Progenitor cell of endocrine pancreas (in vitro differentiated cells): Measurements from ENCODE around the gene GRXCR2. TPM values are rescaled to one million over a fixed set of nuclear protein-coding genes. Genes with fewer than 3 reads are reported as not detected.

Source experiments
- DNase-seq: peaks from one replicate; pipeline ENCODE4 v3.0.0; 2021; ENCODE audit warnings: low spot score; ENCODE audit not compliant: unreplicated experiment
- H3K27ac Mint-ChIP-seq: 2 replicates; pipeline ENCODE4 v1.8.0; 2021; ENCODE audit warnings: mild to moderate bottlenecking, moderate library complexity, mixed read lengths
- H3K27me3 Mint-ChIP-seq: 2 replicates; pipeline ENCODE4 v1.8.0; 2021; ENCODE audit warnings: mixed read lengths
- H3K36me3 Mint-ChIP-seq: 2 replicates; pipeline ENCODE4 v1.8.0; 2022; ENCODE audit warnings: mixed read lengths; ENCODE audit not compliant: insufficient read depth
- H3K4me1 Mint-ChIP-seq: 2 replicates; pipeline ENCODE4 v1.8.0; 2021; ENCODE audit warnings: low read depth, mixed read lengths
- H3K4me3 Mint-ChIP-seq: 2 replicates; pipeline ENCODE4 v1.8.0; 2021; ENCODE audit warnings: low read depth, mild to moderate bottlenecking, moderate library complexity, mixed read lengths
- H3K9me3 Mint-ChIP-seq: 2 replicates; pipeline ENCODE4 v1.8.0; 2021; ENCODE audit warnings: low read depth, mixed read lengths
- long read RNA-seq: library from polyadenylated mRNA; unstranded; transcript quantifications from one replicate; pipeline ENCODE4 v2.0.0, GENCODE V29; 2020
- total RNA-seq: library from RNA; stranded (reverse); gene quantifications from 2 replicates; pipeline ENCODE4 v1.2.1, GENCODE V29; 2021
- TF ChIP-seq, protein P1 (sequence below): fragments of 200-600 bp; sonication (generic); IDR thresholded peaks from one replicate; pipeline ENCODE4 v1.5.0; 2021; ENCODE audit warnings: antibody characterized with exemption, mild to moderate bottlenecking; ENCODE audit not compliant: unreplicated experiment

GRXCR2 gene, protein sequence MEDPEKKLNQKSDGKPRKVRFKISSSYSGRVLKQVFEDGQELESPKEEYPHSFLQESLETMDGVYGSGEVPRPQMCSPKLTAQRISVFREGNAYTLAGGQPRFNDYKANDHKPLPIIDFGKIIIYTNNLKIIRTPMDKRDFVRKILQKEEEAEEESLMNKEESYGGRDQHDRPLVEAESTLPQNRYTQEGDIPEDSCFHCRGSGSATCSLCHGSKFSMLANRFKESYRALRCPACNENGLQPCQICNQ
- total RNA-seq: not detected in 2 replicates
- long read RNA-seq: 0 reads

DNA sequence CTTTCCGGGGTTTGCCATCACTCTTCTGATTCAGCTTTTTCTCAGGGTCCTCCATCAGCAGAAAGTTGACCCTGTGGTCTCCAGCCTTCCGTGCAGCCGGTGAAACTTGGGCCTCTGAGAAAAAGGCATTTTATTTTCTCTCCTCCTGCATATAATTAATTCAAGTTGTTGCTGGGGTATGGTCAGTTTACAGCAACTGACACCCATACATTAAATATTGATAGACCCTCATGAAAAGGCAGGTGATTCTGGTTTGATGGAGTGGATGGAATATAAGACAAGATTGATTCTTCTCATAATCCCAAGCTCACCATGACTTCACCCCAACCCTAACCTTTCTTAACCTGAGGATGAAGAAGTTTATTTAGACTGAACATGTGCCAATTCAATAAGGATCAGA lies at the start of gene GRXCR2:
Gene GRXCR2 (minus strand): TSS at position 101 of the 400 bp plus-strand sequence. CDS start 46 bp downstream, at position 55.
- Mint-ChIP-seq H3K4me3 (no peak within 1 kb of the TSS), H3K9me3 (no peaks in the 10 kb centered on the region), H3K27ac (no peak within 1 kb of the TSS), H3K27me3 (peaks cover 10% of the 10 kb centered on the region), H3K36me3 (no peaks in the 10 kb centered on the region), H3K4me1 (no peaks in the 10 kb centered on the region)
- TF ChIP-seq, protein P1, sequence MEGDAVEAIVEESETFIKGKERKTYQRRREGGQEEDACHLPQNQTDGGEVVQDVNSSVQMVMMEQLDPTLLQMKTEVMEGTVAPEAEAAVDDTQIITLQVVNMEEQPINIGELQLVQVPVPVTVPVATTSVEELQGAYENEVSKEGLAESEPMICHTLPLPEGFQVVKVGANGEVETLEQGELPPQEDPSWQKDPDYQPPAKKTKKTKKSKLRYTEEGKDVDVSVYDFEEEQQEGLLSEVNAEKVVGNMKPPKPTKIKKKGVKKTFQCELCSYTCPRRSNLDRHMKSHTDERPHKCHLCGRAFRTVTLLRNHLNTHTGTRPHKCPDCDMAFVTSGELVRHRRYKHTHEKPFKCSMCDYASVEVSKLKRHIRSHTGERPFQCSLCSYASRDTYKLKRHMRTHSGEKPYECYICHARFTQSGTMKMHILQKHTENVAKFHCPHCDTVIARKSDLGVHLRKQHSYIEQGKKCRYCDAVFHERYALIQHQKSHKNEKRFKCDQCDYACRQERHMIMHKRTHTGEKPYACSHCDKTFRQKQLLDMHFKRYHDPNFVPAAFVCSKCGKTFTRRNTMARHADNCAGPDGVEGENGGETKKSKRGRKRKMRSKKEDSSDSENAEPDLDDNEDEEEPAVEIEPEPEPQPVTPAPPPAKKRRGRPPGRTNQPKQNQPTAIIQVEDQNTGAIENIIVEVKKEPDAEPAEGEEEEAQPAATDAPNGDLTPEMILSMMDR: no peak
- DNase-seq: no peak

DNA sequence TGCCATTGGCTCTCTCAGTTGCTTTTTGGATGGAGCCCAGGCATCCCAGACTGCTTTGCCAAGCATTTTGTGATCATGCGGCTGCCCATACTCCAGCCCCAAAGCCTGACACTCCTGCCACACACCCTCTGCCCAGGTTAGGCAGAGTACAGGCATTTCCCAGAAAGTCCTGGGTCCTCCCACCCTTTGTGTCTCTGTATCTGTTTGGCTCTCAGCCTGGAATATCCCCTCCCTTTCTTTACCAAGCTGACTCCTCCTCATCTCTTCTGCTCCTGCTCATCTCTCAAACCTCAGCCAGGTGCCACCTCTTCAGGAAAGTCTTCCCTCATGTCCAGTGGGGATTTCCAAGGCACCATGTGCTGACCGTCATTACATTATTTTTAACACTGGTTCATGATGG lies 49.2 kb upstream of the GRXCR2 start:
- Mint-ChIP-seq H3K4me1 (peaks cover 13% of the 10 kb centered on the region), H3K9me3 (no peaks in the 10 kb centered on the region), H3K4me3 (no peak overlapping the region), H3K27ac (no peak overlapping the region), H3K36me3 (no peaks in the 10 kb centered on the region), H3K27me3 (peaks cover 6% of the 10 kb centered on the region)
- DNase-seq: no peak
- TF ChIP-seq, protein P1: no peak

GRCh38 chr5:145921211-145921610 lies 48.4 kb upstream of the GRXCR2 start:
- Mint-ChIP-seq H3K27ac (no peak overlapping the region), H3K9me3 (no peaks in the 10 kb centered on the region), H3K4me1 (peaks cover 13% of the 10 kb centered on the region), H3K36me3 (no peaks in the 10 kb centered on the region), H3K4me3 (no peak overlapping the region), H3K27me3 (peaks cover 8% of the 10 kb centered on the region)
- TF ChIP-seq, protein P1: no peak
- DNase-seq: no peak

DNA sequence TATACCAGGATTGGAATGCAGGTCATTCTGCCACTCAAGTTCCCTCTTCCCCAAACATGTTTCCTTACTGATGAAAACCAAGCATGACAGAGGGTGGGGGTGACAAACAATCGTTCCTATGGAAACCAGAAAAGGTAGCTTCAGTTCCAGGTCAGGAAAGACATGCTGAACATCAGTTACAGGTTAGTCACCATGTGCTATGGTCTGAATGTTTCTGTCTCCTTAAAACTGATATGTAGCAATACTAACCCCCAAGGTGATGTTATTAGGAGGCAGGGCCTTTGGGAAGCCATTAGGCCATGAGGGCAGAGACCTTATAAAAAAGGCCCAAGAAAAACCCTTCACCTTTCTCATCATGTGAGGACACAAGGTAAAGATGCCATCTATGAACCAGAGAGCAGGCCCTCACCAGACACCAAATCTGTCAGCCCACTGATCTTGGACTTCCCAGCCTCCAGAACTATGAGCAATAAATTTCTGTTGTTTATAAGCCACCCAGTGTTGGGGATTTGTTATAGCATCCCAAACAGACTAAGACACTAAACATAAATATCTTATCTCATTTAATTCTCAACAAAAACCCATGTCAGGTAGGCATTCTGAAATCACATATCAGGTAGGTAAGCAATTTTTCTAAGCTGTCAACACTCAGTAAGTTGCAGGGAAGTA lies 47.9 kb upstream of the GRXCR2 start:
- H3K27ac Mint-ChIP-seq: no peak overlapping the region
- no peaks in the 10 kb centered on the region for H3K36me3 Mint-ChIP-seq
- DNase-seq: no peak
- H3K9me3 Mint-ChIP-seq: no peaks in the 10 kb centered on the region
- H3K27me3 Mint-ChIP-seq: peaks cover 8% of the 10 kb centered on the region
- no peak overlapping the region for H3K4me3 Mint-ChIP-seq
- TF ChIP-seq, protein P1: no peak
- H3K4me1 Mint-ChIP-seq: peaks cover 10% of the 10 kb centered on the region

- Mint-ChIP-seq H3K4me3 (no peak overlapping the region), H3K27me3 (peaks cover 11% of the 10 kb centered on the region), H3K9me3 (no peaks in the 10 kb centered on the region), H3K27ac (no peak overlapping the region), H3K4me1 (peaks cover 2% of the 10 kb centered on the region), H3K36me3 (no peaks in the 10 kb centered on the region)
- DNase-seq: no peak
- TF ChIP-seq, protein P1: no peak
Observed at GRCh38 chr5:145919413-145919812, 46.6 kb upstream of the GRXCR2 start.
